ENCODE measurements around the gene CLP1.

- no peak for TF ChIP-seq CTCF (IDR thresholded peaks at IDR 0.05)
- TF ChIP-seq POLR2A (IDR thresholded peaks at IDR 0.05), result no peak
Measured at GRCh38 chr11:57634311-57634710, 23.3 kb upstream of the CLP1 start.
